Sigmoid colon (tissue), 4 donors: ENCODE measurements around the gene PCK2.

Experiments used
- CTCF ChIP-seq, 4 experiments: fragments of 450-650 bp in 3 of 4; fragments of 200-600 bp in 1 of 4; IDR thresholded peaks; one replicate each; pipeline ENCODE4 v1.5.1; 2016 to 2019; ENCODE audit warnings: antibody characterized with exemption in 4 of 4, mild to moderate bottlenecking in 3 of 4, moderate library complexity in 2 of 4
- EP300 ChIP-seq, 4 donors: sonication (generic); formaldehyde crosslinking; IDR thresholded peaks; one replicate each; pipeline ENCODE4 v1.6.1; 2017; ENCODE audit warnings: antibody characterized with exemption in 4 of 4
- POLR2A ChIP-seq, 2 donors: fragments of 450-650 bp; IDR thresholded peaks; one replicate each; pipeline ENCODE4 v1.6.1; 2016; ENCODE audit warnings: antibody characterized with exemption in 2 of 2, mild to moderate bottlenecking in 2 of 2, moderate library complexity in 2 of 2
- POLR2AphosphoS5 ChIP-seq, 4 donors: sonication (generic); formaldehyde crosslinking; IDR thresholded peaks; one replicate each; pipeline ENCODE4 v1.6.1; 2017; ENCODE audit warnings: antibody characterized with exemption in 4 of 4

- TF ChIP-seq POLR2AphosphoS5 (IDR thresholded peaks at IDR 0.05) (no peak), CTCF (IDR thresholded peaks at IDR 0.05) (no peak), POLR2A (IDR thresholded peaks at IDR 0.05) (no peak), EP300 (IDR thresholded peaks at IDR 0.05) (no peak)
Measured at GRCh38 chr14:24065408-24065807, 28.7 kb upstream of the PCK2 start.
